HAP-1 (cell line): Measurements from ENCODE around the gene DNAJB8.

ENCODE experiments used
- DNase-seq, 2 experiments: peaks; one replicate each; pipeline ENCODE4 v3.0.0-alpha.2; 2016 to 2020; ENCODE audit warnings: low spot score in 2 of 2
- H3K27me3 ChIP-seq: fragments of 250-450 bp; sonication (Bioruptor Pico); 2 replicates; pipeline ENCODE4 v1.5.1; 2020; ENCODE audit warnings: low read depth, mild to moderate bottlenecking, moderate library complexity
- H3K36me3 ChIP-seq: fragments of 250-450 bp; sonication (Bioruptor Pico); replicated peaks from 2 replicates; pipeline ENCODE4 v1.5.1; 2020; ENCODE audit warnings: mild to moderate bottlenecking
- H3K4me1 ChIP-seq: fragments of 250-450 bp; sonication (Bioruptor Pico); 2 replicates; pipeline ENCODE4 v1.5.1; 2020; ENCODE audit warnings: mild to moderate bottlenecking
- H3K4me3 ChIP-seq: fragments of 250-450 bp; sonication (Bioruptor Pico); 2 replicates; pipeline ENCODE4 v1.5.1; 2020; ENCODE audit warnings: mild to moderate bottlenecking, moderate library complexity
- H3K9me3 ChIP-seq: fragments of 250-450 bp; sonication (Bioruptor Pico); 2 replicates; pipeline ENCODE4 v1.5.1; 2020; ENCODE audit warnings: mild to moderate bottlenecking, moderate library complexity
- in situ Hi-C: fragments of 300-500 bp; cut with MboI; formaldehyde crosslinking; loops from 3 replicates; pipeline ENCODE4 v1.14.3; 2020; ENCODE audit warnings: low sequenced_read_pairs, inconsistent platforms, mixed read lengths

Gene DNAJB8

GRCh38 chr3:128498901-128499530 is 32.3 kb upstream of the DNAJB8 start:
- Histone ChIP-seq H3K9me3 (no peaks in the 10 kb centered on the region), H3K4me3 (no peak overlapping the region), H3K4me1 (peaks cover 10% of the 10 kb centered on the region), H3K27me3 (no peaks in the 10 kb centered on the region), H3K36me3 (peaks cover 6% of the 10 kb centered on the region)
- no peak for DNase-seq
- in situ Hi-C loops, result no loop called here

DNA sequence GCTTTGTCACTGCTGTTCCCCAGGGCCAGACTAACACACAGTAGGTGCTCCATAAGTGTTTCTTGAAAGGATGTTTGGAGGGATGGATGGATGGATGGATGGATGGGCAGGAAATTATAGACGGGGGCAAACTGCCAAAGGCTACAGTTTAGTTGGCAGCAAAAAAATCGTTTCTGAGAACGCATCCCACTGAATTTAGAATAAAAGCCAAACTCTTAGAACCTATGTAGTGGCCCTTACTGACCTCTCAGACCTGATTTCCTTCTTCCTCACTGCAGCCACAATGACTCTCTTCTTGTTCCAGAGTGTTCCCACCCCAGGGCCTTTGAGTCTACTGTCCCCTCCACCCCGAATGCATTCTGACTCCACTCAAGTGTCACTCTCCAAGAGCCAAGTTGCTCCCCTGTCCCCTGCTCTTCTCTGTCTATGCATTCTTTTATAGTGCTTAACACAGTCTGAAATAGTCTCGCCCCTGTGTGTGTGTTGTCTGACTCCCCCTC is 31.5 kb upstream of the DNAJB8 start:
- in situ Hi-C loops, result no loop called here
- Histone ChIP-seq H3K9me3 (no peaks in the 10 kb centered on the region), H3K36me3 (peaks cover 6% of the 10 kb centered on the region), H3K4me1 (peaks cover 17% of the 10 kb centered on the region), H3K4me3 (no peak overlapping the region; the same call in 1 of the 2 replicates), H3K27me3 (no peaks in the 10 kb centered on the region)
- no peak for DNase-seq

DNA sequence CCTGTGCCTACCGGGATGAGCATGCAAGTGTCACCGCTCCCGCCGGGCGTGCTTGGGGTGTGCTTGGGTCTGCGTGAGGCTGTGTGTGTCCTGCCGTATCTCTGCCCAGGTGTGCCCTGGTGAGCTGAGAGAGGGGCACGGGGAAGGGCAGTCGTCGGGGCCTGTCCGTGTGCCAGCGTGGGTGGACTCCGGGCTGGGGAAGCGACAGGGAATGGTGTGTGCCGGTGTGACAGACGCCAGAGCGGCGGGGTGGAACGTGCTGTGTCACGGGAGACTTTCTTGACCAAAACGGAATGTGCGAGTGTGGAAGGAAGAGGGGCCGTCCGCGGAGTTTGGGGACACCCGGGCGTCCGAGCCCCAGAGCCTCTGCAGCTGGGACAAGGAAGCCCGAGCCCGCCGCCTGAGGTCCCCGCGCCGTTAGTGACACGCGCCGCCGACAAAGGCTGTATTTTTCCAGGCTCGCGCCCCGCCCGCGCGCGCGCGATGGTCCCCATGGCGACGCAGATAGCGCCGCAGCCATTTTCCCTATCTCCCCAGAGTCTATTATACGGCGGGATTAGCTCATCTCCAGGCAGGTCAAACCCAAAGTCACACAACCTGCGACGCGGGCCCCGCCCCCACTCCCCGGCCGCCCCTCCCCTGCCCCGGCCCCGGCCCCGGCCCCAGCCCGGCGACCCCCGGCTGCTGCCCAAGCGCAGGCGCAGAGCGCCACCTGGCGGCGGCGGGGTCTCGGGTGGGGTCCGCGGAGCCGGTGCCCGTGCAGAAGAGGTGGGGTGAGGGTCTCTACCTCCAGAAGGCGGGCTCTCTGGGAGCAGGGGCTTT is 30.8 kb upstream of the DNAJB8 start:
- Histone ChIP-seq H3K27me3 (no peaks in the 10 kb centered on the region), H3K4me3 (peak overlapping the region; percentile 34), H3K36me3 (peaks cover 6% of the 10 kb centered on the region), H3K9me3 (no peaks in the 10 kb centered on the region), H3K4me1 (peaks cover 17% of the 10 kb centered on the region)
- in situ Hi-C loops, result no loop called here
- peak; percentile 83 to 87 for DNase-seq

DNA sequence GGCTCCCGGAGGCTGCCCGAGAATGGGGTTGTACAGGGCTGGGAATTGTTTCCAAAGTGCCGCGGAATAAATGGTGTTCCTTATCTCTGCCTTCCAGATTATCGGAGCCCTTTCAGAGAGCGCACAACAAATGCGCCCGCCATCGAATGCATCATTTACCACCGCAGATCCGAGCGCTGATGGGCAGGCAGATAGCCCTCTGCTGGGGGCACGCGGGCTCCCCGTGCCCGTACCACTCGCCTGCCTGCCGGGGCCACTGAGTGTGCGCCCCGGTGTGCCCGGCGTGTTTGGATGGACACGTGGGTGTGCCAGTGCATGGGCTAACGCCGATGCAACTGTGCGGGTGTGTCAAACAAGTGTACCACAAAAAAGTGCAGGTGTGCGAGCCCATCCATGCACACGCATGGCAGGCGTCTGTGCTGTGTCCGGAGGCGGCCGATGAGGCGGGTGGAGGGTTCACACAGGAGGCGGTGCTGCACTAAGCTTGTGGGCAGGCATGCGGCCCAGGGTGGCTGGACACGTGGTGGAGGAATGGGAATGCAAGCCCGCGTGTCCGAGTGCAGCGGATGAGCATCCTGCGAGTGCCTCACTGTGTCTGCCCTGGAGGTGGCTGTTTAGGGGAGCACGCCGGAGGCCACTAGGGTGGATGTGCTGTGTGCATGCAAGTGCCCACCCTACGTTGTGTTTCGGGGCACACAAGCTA is 30.1 kb upstream of the DNAJB8 start:
- H3K27me3 ChIP-seq, result no peaks in the 10 kb centered on the region
- in situ Hi-C loops, result no loop called here
- peak overlapping the region; percentile 34 for H3K4me3 ChIP-seq

GRCh38 chr3:128496019-128496601 is 29.4 kb upstream of the DNAJB8 start:
- Histone ChIP-seq H3K4me3 (no peak overlapping the region), H3K27me3 (no peaks in the 10 kb centered on the region), H3K9me3 (no peaks in the 10 kb centered on the region), H3K4me1 (peaks cover 24% of the 10 kb centered on the region), H3K36me3 (peaks cover 17% of the 10 kb centered on the region)
- in situ Hi-C loops, result no loop called here
- DNase-seq, result no peak

More for the DNA sequence above, 30.1 kb upstream of the DNAJB8 start:
- Histone ChIP-seq H3K36me3 (peaks cover 13% of the 10 kb centered on the region), H3K4me1 (peaks cover 19% of the 10 kb centered on the region), H3K9me3 (no peaks in the 10 kb centered on the region)
- DNase-seq, result peak in 1 of 2 experiments; percentile 40

GRCh38 chr3:128495435-128495970 is 28.8 kb upstream of the DNAJB8 start:
- peak in 1 of 2 experiments; percentile 10 for DNase-seq
- Histone ChIP-seq H3K4me3 (no peak overlapping the region), H3K36me3 (peaks cover 20% of the 10 kb centered on the region), H3K9me3 (no peaks in the 10 kb centered on the region), H3K27me3 (no peaks in the 10 kb centered on the region), H3K4me1 (peaks cover 24% of the 10 kb centered on the region)
- in situ Hi-C loops, result no loop called here

DNA sequence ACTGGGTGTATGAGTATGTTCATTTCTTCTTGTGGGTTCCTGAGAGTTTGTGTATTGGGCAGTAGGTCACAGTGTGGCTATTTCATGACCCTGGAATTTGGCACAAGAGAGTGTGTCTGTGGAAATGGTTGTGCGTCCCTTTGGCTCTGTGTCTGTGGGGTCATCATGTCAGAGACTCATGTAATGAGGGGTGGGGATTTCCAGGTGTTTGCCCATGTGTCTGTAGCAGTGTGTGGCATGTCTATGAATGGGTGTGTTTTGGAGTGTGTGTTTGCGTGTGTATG is 27.6 kb upstream of the DNAJB8 start:
- peak in 1 of 2 experiments; percentile 4 for DNase-seq
- in situ Hi-C loops, result no loop called here
- no peak overlapping the region for H3K4me3 ChIP-seq
- no peaks in the 10 kb centered on the region for H3K9me3 ChIP-seq
- H3K27me3 ChIP-seq, result no peaks in the 10 kb centered on the region
- H3K36me3 ChIP-seq, result peaks cover 20% of the 10 kb centered on the region
- H3K4me1 ChIP-seq, result peaks cover 24% of the 10 kb centered on the region

DNA sequence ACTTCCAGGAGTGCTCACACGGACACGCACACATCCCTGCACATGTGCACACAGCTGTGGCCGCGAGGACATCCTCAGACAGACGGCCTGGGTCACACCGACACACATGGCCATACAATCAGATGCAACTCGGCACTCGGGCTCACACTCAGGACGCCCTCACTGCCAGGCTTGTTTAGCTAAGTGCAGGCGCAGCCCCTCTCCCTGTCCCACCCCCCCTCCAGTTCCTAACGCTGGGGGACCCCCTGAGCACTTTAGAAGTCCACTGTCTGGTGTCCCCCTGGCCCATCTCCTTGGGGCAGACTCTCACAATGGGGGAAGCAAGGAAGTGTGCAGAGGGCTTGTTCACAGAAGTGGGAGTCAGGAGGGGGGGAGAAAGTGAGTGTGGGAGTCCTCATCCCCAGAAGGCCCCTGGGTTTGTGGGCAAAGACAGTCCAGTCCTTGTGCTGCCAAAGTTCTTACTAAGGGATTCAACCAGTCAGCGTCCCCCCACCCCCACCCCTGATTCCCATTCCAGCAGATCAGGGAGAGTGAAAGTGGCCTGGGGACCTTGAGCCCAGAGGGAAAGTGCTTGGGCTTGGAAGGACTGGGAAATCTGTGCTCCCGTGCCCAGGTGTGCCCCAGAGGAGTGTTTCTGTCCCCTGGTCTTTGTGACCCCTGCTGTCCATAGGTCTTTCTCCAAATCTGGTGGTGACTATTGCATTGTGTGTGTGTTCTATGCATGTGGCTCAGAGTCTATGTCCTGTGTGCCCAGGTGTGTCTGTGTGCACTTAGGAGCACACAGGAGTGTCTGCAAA is 27.1 kb upstream of the DNAJB8 start:
- no peaks in the 10 kb centered on the region for H3K27me3 ChIP-seq

GRCh38 chr3:128492671-128493569 is 26.2 kb upstream of the DNAJB8 start, which contains the start of gene GATA2:
TSS of gene GATA2 (minus strand) at chr3:128493201. CDS start at chr3:128487031, 6,170 bp downstream.
- Histone ChIP-seq H3K27me3 (no peaks in the 10 kb centered on the region), H3K4me3 (peak within 1 kb of the TSS; percentile 77), H3K9me3 (no peaks in the 10 kb centered on the region), H3K4me1 (peaks cover 30% of the 10 kb centered on the region), H3K36me3 (peaks cover 20% of the 10 kb centered on the region)
- in situ Hi-C loops, result no loop called here
- DNase-seq, result peak in 1 of 2 experiments; percentile 76

More for the DNA sequence above, 27.1 kb upstream of the DNAJB8 start:
- H3K9me3 ChIP-seq, result no peaks in the 10 kb centered on the region
- peak overlapping the region; percentile 77; the same call in 1 of the 2 replicates for H3K4me3 ChIP-seq
- H3K36me3 ChIP-seq, result peaks cover 20% of the 10 kb centered on the region
- no peak for DNase-seq
- peaks cover 25% of the 10 kb centered on the region for H3K4me1 ChIP-seq
- in situ Hi-C loops, result no loop called here

- in situ Hi-C loops, result no loop called here
- peaks cover 26% of the 10 kb centered on the region for H3K4me1 ChIP-seq
- no peaks in the 10 kb centered on the region for H3K27me3 ChIP-seq
- H3K9me3 ChIP-seq, result no peaks in the 10 kb centered on the region
- peak overlapping the region; percentile 77 for H3K4me3 ChIP-seq
- peaks cover 16% of the 10 kb centered on the region for H3K36me3 ChIP-seq
- peak in 1 of 2 experiments; percentile 46 for DNase-seq
Observed at GRCh38 chr3:128491941-128492670, 25.4 kb upstream of the DNAJB8 start.

- in situ Hi-C loops, result no loop called here
- Histone ChIP-seq H3K36me3 (peaks cover 13% of the 10 kb centered on the region), H3K4me3 (peak overlapping the region; percentile 77), H3K27me3 (no peaks in the 10 kb centered on the region), H3K9me3 (no peaks in the 10 kb centered on the region), H3K4me1 (peaks cover 23% of the 10 kb centered on the region)
- peak in 1 of 2 experiments; percentile 53 for DNase-seq
Observed at GRCh38 chr3:128491691-128491940, 24.9 kb upstream of the DNAJB8 start.
